GM19468 (cell line): Measurements from ENCODE around the gene NRXN3.

Source experiments
- ATAC-seq: cut with Tn5 transposase; IDR thresholded peaks from one replicate; pipeline ENCODE4 v1.9.1; 2021; ENCODE audit warnings: mild to moderate bottlenecking, moderate library complexity, moderate number of reproducible peaks; ENCODE audit not compliant: unreplicated experiment; ENCODE audit errors: extremely low read depth

Gene NRXN3

DNA sequence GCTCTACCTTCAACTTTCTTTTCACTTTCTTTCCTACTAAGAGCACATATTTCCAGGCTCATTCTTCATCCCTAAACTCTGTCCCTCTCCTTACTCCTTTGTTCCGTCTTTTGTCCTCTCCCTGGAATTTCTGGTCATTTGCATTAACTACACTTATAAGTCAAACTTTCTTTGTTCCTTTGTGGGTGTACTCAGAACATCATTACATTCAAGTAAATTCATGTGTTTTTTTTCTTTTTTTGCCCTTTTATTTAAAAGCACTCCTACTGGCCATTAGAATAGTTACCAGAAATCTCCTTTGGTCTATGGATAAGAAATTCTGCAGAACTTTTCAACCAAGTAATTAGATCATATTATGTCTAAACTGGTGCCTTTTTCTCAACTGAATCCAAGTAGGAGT, 1238.5 kb downstream of the NRXN3 start:
- no peak for ATAC-seq

DNA sequence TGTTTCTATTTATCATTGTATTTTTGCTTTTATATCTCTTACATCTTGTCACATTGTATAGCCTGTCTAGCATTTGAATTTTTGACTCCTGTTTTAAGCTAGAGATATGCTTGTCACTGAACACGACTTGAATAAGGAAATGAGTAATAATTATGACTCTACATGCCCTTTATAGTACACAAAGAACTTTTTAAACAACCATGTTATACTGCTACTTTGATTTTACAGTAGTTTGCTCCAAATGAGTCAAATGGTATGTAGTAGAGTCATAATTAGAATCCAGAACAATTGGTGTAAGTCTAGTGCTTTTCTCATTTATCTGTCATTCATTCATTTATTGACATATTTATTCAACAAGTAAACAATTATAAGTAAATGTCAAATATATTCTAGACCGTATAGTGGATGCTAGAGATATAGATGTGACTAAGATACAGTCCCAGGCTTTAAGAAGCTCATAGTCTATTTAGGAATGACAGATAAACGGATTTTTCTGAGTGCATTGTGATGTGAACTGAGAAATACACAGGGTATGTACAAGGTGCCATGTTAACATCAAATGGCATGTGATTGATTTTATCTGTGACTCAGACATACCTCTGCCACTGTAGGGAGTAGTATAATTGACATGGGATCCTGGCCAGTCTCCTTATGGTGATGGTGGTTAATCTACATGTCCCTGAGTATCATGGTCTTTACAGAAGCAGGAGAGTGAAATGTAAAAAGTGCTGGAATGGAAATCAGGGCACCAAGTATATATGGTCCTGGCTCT, 1241.4 kb downstream of the NRXN3 start:
- ATAC-seq = no peak

DNA sequence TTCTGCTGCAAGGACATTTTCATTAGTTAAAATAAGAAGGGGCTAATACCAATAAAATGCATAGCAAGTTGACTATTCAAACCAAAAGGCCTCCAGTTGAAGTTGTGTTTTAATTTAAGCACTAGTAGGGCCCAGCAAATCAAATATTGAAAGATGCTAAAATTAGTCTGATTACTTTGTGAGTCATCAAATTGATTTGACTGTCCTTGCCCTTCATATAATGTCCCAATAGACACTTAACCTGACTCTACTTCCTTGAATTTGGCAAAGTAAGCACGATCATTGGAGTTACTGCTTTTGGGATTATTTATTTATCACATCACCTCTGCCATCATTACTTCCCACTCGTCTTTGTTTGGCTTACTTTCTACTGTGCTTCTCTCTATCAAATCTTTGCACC, 1242.6 kb downstream of the NRXN3 start:
- ATAC-seq = no peak

DNA sequence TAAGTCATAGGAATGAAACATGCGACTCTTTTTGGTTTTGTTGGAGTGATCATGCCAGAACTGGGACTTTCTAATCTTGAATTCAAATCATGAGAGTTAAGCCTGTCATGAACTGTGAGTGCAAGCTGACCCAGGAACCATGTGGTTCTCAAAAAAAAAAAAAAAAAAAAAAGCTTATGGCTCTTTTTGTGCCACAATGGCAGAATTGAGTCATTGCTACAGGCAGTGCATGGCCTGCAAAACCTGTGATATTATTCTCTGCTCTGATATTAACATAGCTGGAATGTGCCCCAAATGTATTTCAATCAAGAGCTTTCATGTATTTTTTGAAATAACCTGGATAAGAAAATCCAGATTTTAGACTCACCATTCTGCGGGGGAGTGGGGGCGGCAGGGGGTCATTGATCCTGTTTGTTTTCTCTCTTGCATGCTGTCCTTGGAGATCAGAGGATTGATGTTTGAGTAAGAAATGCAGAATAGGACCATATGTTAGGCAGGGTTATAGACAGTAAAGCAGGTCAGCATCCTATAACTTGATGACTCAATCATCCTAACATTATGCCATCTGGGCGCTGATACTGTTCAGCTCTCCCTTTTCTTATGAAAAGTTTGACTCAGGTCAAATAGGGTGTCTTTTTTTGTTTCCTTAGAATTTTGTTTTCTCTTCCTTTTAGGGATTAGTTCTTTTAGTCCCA, 1243.7 kb downstream of the NRXN3 start:
- ATAC-seq = no peak

DNA sequence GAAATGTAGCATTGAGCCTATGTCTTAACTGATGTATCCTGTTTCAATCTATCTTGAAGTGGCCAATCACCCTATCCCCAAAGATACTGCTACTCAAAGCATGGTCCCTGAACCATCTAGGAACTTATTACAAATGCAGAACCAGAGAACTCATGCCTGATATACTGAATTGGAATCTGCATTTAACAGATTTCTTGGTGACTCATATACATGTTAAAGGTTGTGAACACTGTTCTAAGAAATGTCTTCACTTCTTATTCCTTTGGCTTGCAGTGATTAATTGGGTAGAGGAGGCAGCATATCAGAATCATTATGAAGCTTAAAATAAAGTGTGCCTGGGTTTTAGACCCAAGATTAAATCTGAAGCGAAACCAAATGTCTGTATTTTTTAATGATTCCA, 1245.6 kb downstream of the NRXN3 start:
- ATAC-seq = no peak

DNA sequence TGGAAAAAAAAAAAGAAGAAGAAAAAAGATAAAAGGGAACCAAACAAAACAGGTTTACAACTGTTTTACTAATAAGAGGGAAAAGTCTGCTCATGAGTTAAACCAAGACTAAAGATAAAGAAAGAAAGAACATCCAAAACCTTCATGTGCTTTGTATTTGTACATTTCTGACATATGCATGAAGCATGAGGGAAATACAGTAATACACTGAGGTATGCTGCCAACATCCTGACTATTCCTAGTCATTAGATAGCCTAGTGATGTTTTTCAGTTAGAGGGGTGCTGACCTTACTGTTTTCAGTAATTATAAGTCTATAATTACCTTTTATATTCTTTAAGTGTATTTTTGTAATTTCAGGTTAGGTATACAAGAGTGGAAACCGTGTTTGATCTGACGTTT, 1247.8 kb downstream of the NRXN3 start:
- ATAC-seq = no peak

DNA sequence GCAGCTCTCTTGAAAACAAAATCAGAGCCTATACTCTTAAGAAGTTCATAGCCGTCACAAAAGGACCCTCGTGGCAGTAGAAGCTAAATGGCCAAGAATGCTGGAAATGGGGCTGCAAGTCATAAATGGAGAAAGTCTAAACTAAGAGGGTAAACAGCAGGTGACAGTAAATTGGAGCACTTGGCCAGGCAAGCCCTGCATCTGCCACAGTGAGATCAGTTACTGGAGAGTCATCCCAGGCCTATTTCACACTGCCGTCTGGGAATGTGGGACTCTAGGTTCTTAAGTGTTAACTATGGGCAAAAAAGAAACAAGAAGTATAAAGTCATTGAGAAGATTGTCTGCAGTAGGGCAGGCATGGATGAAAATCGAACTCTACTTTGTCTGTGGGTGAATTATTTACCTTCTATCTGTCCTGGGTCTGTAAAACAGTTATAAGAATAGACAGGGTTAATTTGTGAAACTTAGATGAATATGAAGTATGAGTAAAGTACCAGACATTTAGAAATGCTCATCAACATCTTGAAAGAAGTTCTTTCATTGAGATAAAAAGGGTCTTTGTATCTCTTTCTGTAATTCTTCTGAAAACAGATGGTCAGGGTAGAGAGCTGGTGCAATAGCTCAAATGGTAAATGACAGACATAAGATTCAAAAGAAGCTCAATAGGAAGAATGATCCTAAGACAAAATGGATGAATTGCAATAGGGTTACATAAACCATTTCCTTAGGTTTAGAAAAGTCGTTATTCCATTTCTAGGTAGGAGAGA, 1248.7 kb downstream of the NRXN3 start:
- no peak for ATAC-seq

DNA sequence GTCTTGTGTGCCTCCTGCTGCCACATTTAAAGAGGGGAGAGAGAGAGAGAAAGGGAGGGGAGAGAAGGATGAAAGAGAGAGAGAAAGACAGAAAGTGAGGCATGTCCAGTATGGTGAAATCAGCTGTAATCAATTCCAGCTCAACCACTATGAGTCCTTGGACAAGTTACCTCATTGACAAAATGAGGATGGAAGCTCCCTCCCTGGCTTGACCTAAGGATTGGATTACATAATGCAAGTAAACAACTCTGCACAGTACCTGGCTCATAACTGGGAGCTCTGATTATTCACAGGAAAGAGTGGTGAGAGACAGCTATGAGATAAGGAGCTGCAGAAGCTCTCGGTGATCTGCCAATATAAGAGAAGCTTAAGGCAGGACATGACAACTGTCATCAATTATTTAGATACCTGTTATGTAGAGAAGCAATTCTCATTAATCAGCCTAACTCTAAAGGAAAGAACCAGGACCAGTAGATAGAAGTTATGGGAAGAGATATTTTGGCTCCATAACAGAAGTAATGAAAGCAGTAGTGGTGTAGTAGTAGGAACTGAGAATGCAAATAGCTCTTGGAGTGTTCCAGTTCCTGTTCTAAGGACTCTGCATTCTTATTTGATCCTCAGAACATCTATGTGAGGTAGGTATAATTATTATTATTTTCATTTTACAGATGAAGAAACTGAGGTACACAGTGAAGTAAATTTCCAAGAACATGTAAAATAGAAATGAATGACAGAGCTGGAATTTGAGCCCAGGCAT, 1249.6 kb downstream of the NRXN3 start:
- ATAC-seq = no peak

DNA sequence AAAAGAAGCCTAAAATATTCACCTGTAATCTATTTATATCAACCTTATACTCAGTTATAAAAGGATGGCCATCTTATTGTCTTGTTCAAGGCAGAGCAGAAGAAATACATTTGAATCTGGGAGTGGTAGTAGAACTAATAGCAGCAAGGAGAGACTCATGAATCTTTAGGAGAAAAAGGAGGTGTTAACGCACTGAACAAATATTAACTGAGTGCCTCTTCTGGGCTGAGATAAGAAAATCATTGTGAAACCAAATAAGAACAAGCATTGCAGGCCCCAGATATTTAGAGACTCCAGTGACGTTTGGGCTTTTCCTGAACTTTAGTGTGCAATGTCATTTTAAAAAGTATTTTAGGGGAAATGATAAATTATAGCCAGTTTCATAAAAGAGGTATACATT, 1250.6 kb downstream of the NRXN3 start:
- ATAC-seq = no peak

DNA sequence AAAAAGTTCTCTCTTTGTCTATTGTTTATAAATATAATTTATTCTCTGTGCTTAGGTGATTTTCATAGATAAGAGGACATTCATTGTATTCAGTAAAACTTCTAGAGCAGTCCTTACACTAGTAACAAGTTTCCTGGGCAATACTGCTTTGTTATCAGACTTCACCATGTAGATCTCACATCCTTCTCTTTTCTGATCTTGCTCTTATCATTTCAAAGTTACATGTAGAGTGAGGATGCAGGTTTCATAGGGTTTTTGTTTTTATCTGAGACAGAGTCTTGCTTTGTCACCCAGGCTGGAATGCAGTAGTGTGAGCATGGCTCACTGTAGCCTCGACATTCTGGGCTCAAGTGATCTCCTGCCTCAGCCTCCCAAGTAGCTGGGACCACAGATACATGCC, 1251.6 kb downstream of the NRXN3 start:
- ATAC-seq = no peak

DNA sequence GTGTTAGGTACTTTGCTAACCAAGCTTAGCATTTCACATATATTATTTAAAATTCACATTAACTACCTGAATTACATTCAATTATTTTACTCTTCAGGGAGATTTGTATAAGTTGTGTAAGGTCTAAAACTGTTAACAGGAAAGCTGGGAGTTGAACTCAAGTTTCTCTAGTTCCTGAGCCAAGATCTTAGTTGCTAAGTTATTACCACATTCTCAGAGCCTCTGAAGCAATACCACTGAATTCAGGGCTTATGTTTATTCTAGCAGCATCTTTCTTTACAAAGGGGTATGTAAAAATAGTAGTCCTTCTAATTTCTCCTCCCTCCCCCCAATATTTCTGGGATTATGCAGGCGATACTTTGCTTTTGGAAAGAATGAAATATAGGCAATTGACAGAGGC, 1254.3 kb downstream of the NRXN3 start:
- ATAC-seq = no peak

DNA sequence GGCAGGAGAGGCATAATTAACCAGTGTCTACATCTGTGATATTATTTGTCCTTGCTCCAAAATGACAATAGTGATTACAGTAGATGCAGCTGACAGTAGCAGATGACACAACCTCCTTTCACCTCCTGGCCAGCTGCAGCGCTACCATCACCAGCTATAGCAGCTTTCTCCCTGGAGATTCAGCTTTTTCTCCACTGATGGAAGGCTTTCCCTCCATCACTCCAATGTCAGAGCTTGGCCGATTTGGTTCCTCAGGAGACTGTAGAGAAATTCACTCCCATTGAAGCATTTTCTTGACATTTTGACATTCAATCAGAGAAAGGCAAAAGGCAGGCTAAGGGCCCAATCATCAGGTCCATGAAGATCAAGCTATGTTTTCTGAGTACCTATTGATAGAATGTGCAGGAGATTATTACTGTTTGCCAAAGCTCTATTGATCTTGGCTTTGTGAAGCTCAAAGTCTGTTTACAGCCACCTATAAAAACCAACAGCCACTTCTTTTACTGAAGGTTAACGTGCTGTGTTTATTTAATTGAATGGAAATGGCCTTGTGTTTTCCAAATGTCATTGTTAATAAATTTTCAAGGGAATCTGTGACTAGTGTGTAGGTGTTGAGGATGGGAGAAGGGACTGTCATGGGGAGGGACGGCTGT, 1256.1 kb downstream of the NRXN3 start:
- ATAC-seq = no peak

DNA sequence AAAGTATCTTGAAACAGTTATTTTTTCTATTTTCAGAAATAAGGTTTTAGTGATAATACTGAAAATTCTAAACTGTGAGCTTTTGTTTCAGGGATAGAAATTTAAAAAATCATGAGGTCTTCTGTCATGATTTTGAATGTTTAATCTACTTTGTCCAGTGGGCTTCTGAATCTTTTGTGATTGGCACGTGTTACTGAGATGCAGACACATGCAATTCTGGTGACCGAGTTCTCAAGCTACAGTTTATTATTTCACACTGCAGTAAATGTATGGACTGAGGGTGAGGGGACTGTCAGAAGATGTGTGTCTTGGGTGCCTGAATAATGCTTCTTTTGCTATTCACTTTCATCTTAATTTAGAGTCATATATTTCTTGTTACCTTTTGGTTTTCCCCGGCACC, 1262.5 kb downstream of the NRXN3 start:
- no peak for ATAC-seq

DNA sequence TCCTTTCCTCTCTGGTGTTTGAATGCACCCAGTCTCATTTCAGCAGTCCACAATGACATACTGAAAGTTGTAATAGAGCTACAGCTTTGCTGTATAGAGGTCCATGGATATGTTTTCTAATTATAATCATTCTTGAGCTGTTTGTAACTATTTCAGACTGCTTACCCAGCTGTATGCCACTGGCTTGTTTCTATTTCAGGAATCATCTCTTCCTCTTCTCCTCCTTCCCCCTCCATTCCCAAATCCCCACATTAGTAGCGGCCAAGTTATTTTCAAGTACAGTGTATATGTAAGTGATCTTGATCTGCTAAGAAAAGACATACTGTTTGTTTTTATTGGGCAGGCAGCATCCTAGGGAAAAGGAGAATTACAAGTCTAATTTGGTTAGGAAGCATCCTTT, 1266.2 kb downstream of the NRXN3 start:
- no peak for ATAC-seq

DNA sequence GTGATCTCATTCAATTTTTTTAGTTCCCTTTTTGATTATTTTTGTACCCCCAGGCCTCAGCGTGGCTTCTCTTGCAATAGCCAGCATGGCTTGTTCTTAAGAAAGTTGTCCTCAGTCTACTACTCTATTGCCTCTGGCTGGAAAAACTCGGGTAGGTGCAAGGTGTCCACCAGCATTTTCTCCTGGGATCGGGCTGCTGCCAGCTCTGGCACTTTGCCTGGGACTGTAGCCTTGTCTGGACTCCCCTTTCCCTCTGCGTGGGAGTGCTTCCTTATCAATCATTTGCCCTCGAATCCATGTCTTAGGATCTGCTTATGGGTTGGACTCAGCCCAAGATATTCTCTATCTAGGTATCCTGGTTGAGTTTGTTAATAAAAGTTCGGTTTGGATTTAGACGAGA, 1267.8 kb downstream of the NRXN3 start:
- no peak for ATAC-seq

DNA sequence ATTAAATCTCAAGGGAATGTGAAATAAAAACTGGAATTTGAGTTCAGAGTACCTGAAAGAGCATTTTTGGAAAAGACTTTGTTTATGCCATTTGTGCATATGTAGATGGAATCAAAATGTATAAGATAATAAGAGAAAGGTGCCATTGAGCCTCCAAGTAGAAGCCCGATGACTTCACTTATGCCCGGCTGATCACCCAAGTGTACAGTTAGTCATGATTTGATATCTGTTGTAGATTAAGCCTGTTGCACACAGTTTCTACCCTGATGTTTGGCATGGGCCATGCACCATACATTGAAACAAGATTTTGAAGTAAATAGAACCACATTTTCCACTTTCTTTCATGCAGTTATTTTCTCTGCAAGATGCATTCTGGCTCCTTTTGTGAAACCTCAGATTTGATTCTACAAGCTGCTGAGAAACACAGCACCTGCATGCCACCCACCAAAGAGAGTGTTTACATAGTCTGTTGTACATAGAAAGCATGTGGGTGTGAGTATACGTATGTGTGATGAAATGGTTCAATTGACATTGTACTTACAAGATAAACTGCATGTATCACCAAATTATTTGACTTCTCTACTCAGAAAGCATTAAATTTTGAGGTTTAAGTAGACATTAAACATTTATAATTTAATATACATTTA, 1268.6 kb downstream of the NRXN3 start:
- no peak for ATAC-seq

DNA sequence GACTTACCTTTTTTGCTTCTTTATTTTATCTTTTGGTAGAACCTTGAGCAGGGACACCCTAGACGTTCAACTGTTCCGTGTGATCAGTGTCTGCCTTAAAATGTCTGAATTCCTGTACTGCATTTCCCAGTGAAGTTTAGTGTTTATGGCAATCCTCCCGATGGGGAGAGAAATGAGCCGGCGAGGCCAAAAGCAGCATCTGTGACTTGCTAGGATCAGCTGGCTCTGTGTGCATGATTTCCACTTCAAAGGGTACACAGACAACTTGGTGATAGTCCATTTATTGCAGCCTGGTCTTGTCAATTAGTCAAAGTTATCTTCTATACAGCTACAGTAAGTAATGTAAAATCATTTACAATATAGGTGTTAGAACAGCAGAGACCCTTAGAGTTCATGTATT, 1272.6 kb downstream of the NRXN3 start:
- no peak for ATAC-seq

DNA sequence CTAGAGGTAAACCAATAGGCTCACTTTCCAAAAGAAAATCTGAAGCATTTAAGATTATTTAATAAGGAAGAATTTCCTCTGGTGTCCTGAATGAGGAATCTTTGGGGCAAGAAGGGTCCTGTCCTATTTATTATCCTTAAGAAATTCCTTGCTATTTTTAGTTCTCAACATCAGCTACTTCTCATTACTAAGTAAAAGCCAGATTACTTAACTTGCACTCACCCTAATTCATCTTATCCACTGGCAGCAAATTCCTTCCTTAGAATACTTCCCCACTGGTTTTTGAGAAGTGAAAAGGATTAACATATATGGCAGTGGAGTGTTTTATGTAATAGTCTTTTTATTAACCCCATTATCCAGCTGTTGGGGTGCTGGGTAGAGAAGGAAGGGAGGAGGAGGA, 1273.4 kb downstream of the NRXN3 start:
- ATAC-seq = no peak

DNA sequence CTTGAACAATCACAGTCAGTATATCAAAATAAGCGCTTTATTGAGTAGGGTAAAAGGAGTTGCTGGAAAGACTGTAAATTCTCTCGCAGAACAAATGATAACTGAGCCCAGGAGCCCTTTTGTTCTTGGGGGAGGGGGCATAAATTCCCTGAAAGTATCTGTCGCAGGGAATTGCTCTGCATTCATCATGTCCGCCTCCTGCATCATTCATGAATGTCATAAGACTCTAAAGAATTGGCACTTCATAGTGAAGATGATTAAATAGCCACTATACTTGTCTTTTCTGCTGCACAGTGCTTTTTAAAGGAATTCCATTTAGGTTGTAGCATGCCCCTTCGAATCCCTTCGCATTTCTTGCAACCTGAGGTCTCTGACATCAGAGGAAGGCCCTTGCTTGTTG, 1278.8 kb downstream of the NRXN3 start:
- no peak for ATAC-seq

DNA sequence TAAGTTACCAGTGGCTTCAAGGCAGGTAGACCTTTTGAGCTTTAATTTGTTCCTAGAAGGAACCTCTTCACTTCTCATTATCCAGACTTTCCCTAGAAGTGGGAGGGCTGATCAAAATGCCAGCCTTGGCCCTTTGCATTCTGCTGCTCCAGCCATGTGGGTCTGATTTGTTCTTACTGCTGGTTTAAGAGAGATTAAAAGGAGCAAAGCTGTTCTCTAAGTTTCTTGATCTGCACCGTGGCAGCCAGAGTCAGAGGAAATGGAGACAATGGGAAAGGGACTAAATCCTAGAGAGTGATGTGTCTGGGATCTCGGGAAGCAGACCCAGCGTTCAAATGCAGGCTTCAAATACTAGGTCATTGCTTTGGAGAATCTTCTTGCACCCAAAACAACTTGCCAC, 1281.4 kb downstream of the NRXN3 start:
- ATAC-seq = no peak
